ENCODE measurements around the gene GC. TPM values are rescaled to one million over a fixed set of nuclear protein-coding genes. Genes with fewer than 3 reads are reported as not detected.

GC gene
- total RNA-seq, 2 experiments from 2014 or later: not detected

DNA sequence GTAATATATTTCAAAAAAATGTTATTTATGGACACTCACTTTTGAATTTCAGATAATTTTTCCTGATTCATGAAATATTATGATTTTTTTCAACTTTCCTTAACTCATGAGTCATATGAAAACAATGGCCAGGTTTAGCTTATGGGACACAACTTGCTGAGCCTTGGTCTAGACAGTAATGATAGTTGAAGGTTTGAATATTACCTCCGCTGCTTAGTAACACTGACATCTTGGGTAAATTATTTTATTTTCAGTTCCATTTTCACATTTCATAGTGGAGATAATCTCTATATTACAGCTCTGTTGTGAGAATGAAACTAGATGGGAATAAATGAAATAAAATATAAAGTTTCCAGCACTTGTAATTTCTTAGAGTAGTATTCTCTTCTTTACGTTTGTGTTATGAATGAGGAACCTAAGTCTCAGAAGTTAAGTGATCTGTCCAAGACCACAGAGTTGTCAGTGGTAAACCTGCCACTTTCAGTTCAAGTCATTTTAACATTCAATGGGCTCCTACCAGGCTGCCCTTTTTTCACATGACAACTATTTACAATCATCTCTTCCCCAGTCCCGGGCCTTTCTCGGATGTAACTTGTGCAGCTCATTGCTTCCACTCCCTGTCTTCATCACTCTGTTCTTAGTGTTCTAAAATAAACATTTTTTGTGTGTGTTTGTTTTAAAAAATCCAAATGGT lies 46.8 kb upstream of the GC start:
- ChIA-PET CTCF (ENCODE audit: unreplicated experiment) (no interaction called here), POLR2A (no interaction called here)
- H3K79me2 ChIP-seq (ENCODE audit: insufficient read depth, low read depth, low read length): no peaks in the 10 kb centered on the region
- H3K36me3 ChIP-seq (ENCODE audit: insufficient read depth, low read length): no peaks in the 10 kb centered on the region
- no peak overlapping the region for H3K4me2 ChIP-seq (ENCODE audit: low read length)
- no peaks in the 10 kb centered on the region for H3K9me2 ChIP-seq (ENCODE audit: insufficient read depth, low read length)
- no peaks in the 10 kb centered on the region for H3K9me3 ChIP-seq (ENCODE audit: low read length)
- no peak overlapping the region for H3K4me3 ChIP-seq (ENCODE audit: low read depth, low read length, poor library complexity, severe bottlenecking)
- BruUV-seq (replicated peaks): no TSS peak
- H4K20me1 ChIP-seq (ENCODE audit: insufficient read depth, low read length): no peaks in the 10 kb centered on the region
- intact Hi-C loops (cut with micrococcal nuclease; ENCODE audit: unreplicated experiment): no loop called here
- no peak overlapping the region for H2AFZ ChIP-seq (ENCODE audit: low read length)
- TF ChIP-seq CTCF (conservative IDR thresholded peaks at IDR 0.05; ENCODE audit: low read length): no peak
- TF ChIP-seq EZH2phosphoT487 (IDR thresholded peaks at IDR 0.05; ENCODE audit: borderline replicate concordance, low read depth, low read length): no peak
- no peak for DNase-seq (ENCODE audit: low spot score)
- no peak overlapping the region for H3K27ac ChIP-seq (ENCODE audit: low read depth, low read length, poor library complexity, severe bottlenecking)
- no peaks in the 10 kb centered on the region for H3K4me1 ChIP-seq (ENCODE audit: insufficient read depth, low read length, poor library complexity, severe bottlenecking)

GRCh38 chr4:71828470-71828869 lies 44.6 kb upstream of the GC start:
- H3K79me2 ChIP-seq (ENCODE audit: insufficient read depth, low read depth, low read length): no peaks in the 10 kb centered on the region
- no peaks in the 10 kb centered on the region for H3K36me3 ChIP-seq (ENCODE audit: insufficient read depth, low read length)
- no peaks in the 10 kb centered on the region for H3K9me2 ChIP-seq (ENCODE audit: insufficient read depth, low read length)
- POLR2A ChIA-PET: no interaction called here
- H2AFZ ChIP-seq (ENCODE audit: low read length): no peak overlapping the region
- H3K27ac ChIP-seq (ENCODE audit: low read depth, low read length, poor library complexity, severe bottlenecking): no peak overlapping the region
- H3K4me1 ChIP-seq (ENCODE audit: insufficient read depth, low read length, poor library complexity, severe bottlenecking): no peaks in the 10 kb centered on the region
- no peaks in the 10 kb centered on the region for H4K20me1 ChIP-seq (ENCODE audit: insufficient read depth, low read length)
- TF ChIP-seq EZH2phosphoT487 (IDR thresholded peaks at IDR 0.05; ENCODE audit: borderline replicate concordance, low read depth, low read length) (no peak), CTCF (conservative IDR thresholded peaks at IDR 0.05; ENCODE audit: low read length) (no peak)
- intact Hi-C loops (cut with micrococcal nuclease; ENCODE audit: unreplicated experiment): no loop called here
- no peak overlapping the region for H3K4me2 ChIP-seq (ENCODE audit: low read length)
- no peak for DNase-seq (ENCODE audit: low spot score)
- CTCF ChIA-PET (ENCODE audit: unreplicated experiment): no interaction called here
- H3K9me3 ChIP-seq (ENCODE audit: low read length): no peaks in the 10 kb centered on the region
- no peak overlapping the region for H3K4me3 ChIP-seq (ENCODE audit: low read depth, low read length, poor library complexity, severe bottlenecking)
- BruUV-seq (replicated peaks): no TSS peak

DNA sequence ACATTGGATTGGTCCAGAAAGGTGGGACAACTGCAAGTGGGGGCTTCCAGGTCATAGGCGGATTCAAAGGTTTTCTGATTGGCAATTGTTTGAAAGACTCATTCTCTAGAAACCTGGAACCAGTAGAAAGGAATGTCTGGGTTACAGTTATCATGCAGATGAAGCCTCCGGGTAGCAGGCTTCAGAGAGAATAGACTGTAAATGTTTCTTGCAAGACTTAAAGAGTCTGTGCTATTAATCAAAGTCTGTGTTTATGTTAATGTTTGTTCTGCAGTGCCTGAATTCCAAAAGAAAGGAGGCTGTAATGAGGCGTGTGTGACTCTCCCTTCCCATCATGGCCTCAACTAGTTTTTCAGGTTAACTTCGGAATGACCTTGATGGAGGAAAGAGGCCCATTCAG lies 43.9 kb upstream of the GC start:
- no peaks in the 10 kb centered on the region for H3K9me2 ChIP-seq (ENCODE audit: insufficient read depth, low read length)
- H3K4me1 ChIP-seq (ENCODE audit: insufficient read depth, low read length, poor library complexity, severe bottlenecking): no peaks in the 10 kb centered on the region
- no peak overlapping the region for H2AFZ ChIP-seq (ENCODE audit: low read length)
- no peaks in the 10 kb centered on the region for H3K36me3 ChIP-seq (ENCODE audit: insufficient read depth, low read length)
- no peaks in the 10 kb centered on the region for H3K79me2 ChIP-seq (ENCODE audit: insufficient read depth, low read depth, low read length)
- TF ChIP-seq EZH2phosphoT487 (IDR thresholded peaks at IDR 0.05; ENCODE audit: borderline replicate concordance, low read depth, low read length): no peak
- TF ChIP-seq CTCF (conservative IDR thresholded peaks at IDR 0.05; ENCODE audit: low read length): no peak
- ChIA-PET CTCF (ENCODE audit: unreplicated experiment) (no interaction called here), POLR2A (interaction anchor here (1.2 kb wide), 1 partner anchor 10 kb away, joined by 3 read pairs; no protein-coding TSS in a partner anchor)
- no peaks in the 10 kb centered on the region for H4K20me1 ChIP-seq (ENCODE audit: insufficient read depth, low read length)
- no peak for DNase-seq (ENCODE audit: low spot score)
- H3K4me3 ChIP-seq (ENCODE audit: low read depth, low read length, poor library complexity, severe bottlenecking): no peak overlapping the region
- no TSS peak for BruUV-seq (replicated peaks)
- intact Hi-C loops (cut with micrococcal nuclease; ENCODE audit: unreplicated experiment): no loop called here
- no peak overlapping the region for H3K27ac ChIP-seq (ENCODE audit: low read depth, low read length, poor library complexity, severe bottlenecking)
- H3K9me3 ChIP-seq (ENCODE audit: low read length): no peaks in the 10 kb centered on the region
- H3K4me2 ChIP-seq (ENCODE audit: low read length): no peak overlapping the region
